GM23248 (cell line): ENCODE measurements around the gene DENND2A. TPM values are rescaled to one million over a fixed set of nuclear protein-coding genes. Genes with fewer than 3 reads are reported as not detected.

ENCODE experiments used
- DNase-seq: peaks from one replicate; pipeline ENCODE4 v3.0.0-alpha.2; 2015
- H2AFZ ChIP-seq: fragments of 200-600 bp; sonication (generic); 2 replicates; pipeline ENCODE4 v1.6.1; 2016; ENCODE audit warnings: antibody characterized with exemption
- H3F3A ChIP-seq: fragments of 200-600 bp; sonication (generic); 2 replicates; pipeline ENCODE4 v1.6.1; 2016; ENCODE audit warnings: mild to moderate bottlenecking, antibody characterized with exemption, mixed run types; ENCODE audit not compliant: insufficient read depth
- H3K27ac ChIP-seq: fragments of 200-600 bp; sonication (generic); 2 replicates; pipeline ENCODE4 v1.5.1; 2016; ENCODE audit warnings: mild to moderate bottlenecking
- H3K27me3 ChIP-seq: fragments of 200-600 bp; sonication (generic); replicated peaks from 2 replicates; pipeline ENCODE4 v1.6.1; 2016; ENCODE audit warnings: mild to moderate bottlenecking; ENCODE audit not compliant: insufficient read depth
- H3K36me3 ChIP-seq: fragments of 200-600 bp; sonication (generic); 2 replicates; pipeline ENCODE4 v1.6.1; 2016; ENCODE audit warnings: low read depth, mild to moderate bottlenecking
- H3K4me1 ChIP-seq: fragments of 200-600 bp; sonication (generic); 2 replicates; pipeline ENCODE4 v1.6.1; 2016; ENCODE audit warnings: mild to moderate bottlenecking; ENCODE audit not compliant: insufficient read depth
- H3K4me2 ChIP-seq: fragments of 200-600 bp; sonication (generic); one replicate; pipeline ENCODE4 v1.6.1; 2016; ENCODE audit warnings: mild to moderate bottlenecking; ENCODE audit not compliant: unreplicated experiment
- H3K4me3 ChIP-seq: fragments of 200-600 bp; sonication (generic); 2 replicates; pipeline ENCODE4 v1.5.1; 2016; ENCODE audit warnings: mild to moderate bottlenecking
- H3K79me2 ChIP-seq: fragments of 200-600 bp; sonication (generic); 2 replicates; pipeline ENCODE4 v1.6.1; 2016; ENCODE audit warnings: mild to moderate bottlenecking; ENCODE audit not compliant: insufficient read depth
- H3K9ac ChIP-seq: fragments of 200-600 bp; sonication (generic); 2 replicates; pipeline ENCODE4 v1.6.1; 2016; ENCODE audit warnings: mild to moderate bottlenecking
- H3K9me2 ChIP-seq: fragments of 200-600 bp; sonication (generic); 2 replicates; pipeline ENCODE4 v1.6.1; 2016; ENCODE audit warnings: mixed run types, mild to moderate bottlenecking, moderate library complexity; ENCODE audit not compliant: insufficient read depth
- H3K9me3 ChIP-seq: fragments of 200-600 bp; sonication (generic); one replicate; pipeline ENCODE4 v1.6.1; 2017; ENCODE audit warnings: low read depth
- H4K20me1 ChIP-seq: fragments of 200-600 bp; sonication (generic); 2 replicates; pipeline ENCODE4 v1.6.0; 2016; ENCODE audit not compliant: insufficient read depth
- EZH2 ChIP-seq: fragments of 200-600 bp; sonication (generic); IDR thresholded peaks from 2 replicates; pipeline ENCODE4 v1.6.1; 2018; ENCODE audit warnings: antibody characterized with exemption, mild to moderate bottlenecking; ENCODE audit not compliant: insufficient read depth, poor library complexity, severe bottlenecking
- EZH2phosphoT487 ChIP-seq: fragments of 200-600 bp; sonication (generic); IDR thresholded peaks from 2 replicates; pipeline ENCODE4 v1.6.1; 2018; ENCODE audit warnings: antibody characterized with exemption, moderate library complexity, mild to moderate bottlenecking, low read depth; ENCODE audit not compliant: insufficient read depth
- WGBS, 2 experiments: methylation state at CpG; one replicate each; pipeline ENCODE4 v1.1.6; 2015 to 2017; ENCODE audit warnings: low lambda C conversion rate in 2 of 2, low coverage in 1 of 2; ENCODE audit errors: missing lambda C conversion rate in 2 of 2; 5-methylcytosine and 5-hydroxymethylcytosine counted together
- in situ Hi-C: fragments of 300-500 bp; cut with MboI; formaldehyde crosslinking; loops from 2 replicates; pipeline ENCODE4 v1.15.0; 2020
- polyA plus RNA-seq: library from polyadenylated mRNA; unstranded; fragments of >200 nt; fragmentation: Nextera tagmentation; extraction: Ambion mirVana; gene quantifications from 2 replicates; pipeline ENCODE4 v1.2.1, GENCODE V29; 2016
- total RNA-seq: library from RNA; depleted of rRNA; stranded (reverse); fragments of >200 nt; shearing (Covaris generic); gene quantifications from 2 replicates; pipeline ENCODE4 v1.2.3, GENCODE V29; 2014

DENND2A gene
- total and polyA plus RNA-seq, 2 experiments from 2014 or later = 0.78 to 2.2 TPM

DNA sequence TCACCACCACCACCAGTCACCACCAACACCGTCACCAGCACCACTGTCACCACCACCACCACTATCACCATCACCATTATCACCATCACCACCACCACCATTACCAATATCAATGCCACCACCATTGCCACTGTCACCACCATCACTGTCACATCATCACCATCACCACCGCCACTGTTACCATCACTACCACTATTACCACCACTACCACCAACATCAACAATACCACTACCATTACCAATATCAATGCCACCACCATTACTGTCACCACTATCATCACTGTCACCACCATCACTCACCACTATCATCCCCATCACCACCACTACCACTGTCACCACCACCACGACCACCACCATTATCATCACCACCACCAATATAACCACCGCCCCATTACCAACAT is 14.0 kb upstream of the DENND2A start:
- Histone ChIP-seq H4K20me1 (no peaks in the 10 kb centered on the region), H3K27me3 (no peaks in the 10 kb centered on the region)
- in situ Hi-C loops = loop anchor here (5.0 kb wide), 1 partner anchor 137 kb away; no protein-coding TSS in a partner anchor

DNA sequence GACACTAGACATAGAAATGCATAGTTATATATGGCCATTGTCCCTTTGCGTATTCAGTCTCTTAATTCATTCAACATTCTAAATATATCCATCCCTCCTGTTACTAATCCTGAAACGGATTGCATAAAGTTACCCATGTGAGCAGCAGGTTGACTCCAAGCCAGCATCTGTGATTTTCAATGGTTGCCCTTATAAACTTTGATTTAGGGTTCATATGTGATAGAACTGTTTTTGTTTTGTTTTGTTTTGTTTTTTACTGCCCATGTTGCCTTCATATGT is 13.4 kb upstream of the DENND2A start:
- Histone ChIP-seq H3K9me2 (no peaks in the 10 kb centered on the region), H3K27ac (no peak overlapping the region), H3K36me3 (no peaks in the 10 kb centered on the region), H2AFZ (no peak overlapping the region), H3K9me3 (no peaks in the 10 kb centered on the region), H3K79me2 (no peaks in the 10 kb centered on the region), H3K4me1 (peaks cover 18% of the 10 kb centered on the region; the same call in 1 of the 2 replicates), H3F3A (no peaks in the 10 kb centered on the region; the same call in 1 of the 2 replicates), H3K9ac (no peak overlapping the region), H4K20me1 (no peaks in the 10 kb centered on the region), H3K4me2 (no peak overlapping the region), H3K4me3 (no peak overlapping the region), H3K27me3 (no peaks in the 10 kb centered on the region)
- no peak for TF ChIP-seq EZH2
- TF ChIP-seq EZH2phosphoT487 = no peak
- no peak for DNase-seq
- WGBS, 2 experiments = 55% methylated on average over 2 of the region's 2 CpGs
- in situ Hi-C loops = no loop called here

More for the DNA sequence above, 14.0 kb upstream of the DENND2A start:
- Histone ChIP-seq H3F3A (no peaks in the 10 kb centered on the region; the same call in 1 of the 2 replicates), H2AFZ (no peak overlapping the region), H3K9me2 (no peaks in the 10 kb centered on the region), H3K27ac (no peak overlapping the region), H3K4me1 (peaks cover 13% of the 10 kb centered on the region; the same call in 1 of the 2 replicates), H3K9ac (no peak overlapping the region), H3K36me3 (no peaks in the 10 kb centered on the region), H3K4me3 (no peak overlapping the region), H3K4me2 (no peak overlapping the region), H3K79me2 (no peaks in the 10 kb centered on the region), H3K9me3 (no peaks in the 10 kb centered on the region)
- 83 to 84% methylated on average over 4 of the region's 4 CpGs for WGBS, 2 experiments
- no peak for DNase-seq
- TF ChIP-seq EZH2 = no peak
- TF ChIP-seq EZH2phosphoT487 = no peak

DNA sequence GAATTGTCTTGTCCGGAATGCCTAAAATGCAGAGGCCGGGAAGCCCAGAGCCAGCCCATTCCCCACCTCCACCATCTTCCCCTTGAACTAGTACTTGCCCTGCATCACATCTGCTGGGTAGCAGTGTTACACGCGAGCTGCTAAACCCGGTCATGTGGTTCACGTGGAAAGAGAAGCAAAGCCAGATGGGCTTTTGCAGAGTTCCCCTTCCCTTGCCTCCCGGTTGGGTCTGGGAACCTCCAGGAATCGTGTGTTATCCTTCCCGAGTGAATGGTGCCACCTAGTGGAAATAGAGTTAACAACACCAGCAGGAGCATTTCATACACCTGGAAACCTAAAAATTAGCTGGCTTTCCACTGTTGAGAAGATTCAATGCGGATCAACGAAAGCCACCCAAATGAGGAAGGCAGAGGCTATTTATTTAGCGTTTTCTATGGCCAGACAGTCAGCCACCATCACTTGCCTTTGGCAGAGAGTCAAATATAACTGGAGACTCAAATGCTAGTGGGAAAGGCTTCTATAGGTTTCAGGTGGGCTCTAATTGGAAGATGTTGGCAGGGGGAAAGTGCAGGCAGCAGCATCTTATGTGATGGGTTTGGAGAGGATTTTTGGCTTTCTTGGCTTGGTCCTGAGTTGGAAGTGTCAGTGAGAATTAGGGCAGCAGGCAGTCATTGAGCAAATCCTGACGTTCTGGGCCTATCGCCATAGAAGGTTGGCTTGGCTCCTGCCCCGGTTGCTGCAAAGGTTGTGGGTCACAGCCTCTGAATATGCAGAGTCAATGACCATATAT is 12.9 kb upstream of the DENND2A start:
- peak overlapping the region; percentile 73 for H2AFZ ChIP-seq

DNA sequence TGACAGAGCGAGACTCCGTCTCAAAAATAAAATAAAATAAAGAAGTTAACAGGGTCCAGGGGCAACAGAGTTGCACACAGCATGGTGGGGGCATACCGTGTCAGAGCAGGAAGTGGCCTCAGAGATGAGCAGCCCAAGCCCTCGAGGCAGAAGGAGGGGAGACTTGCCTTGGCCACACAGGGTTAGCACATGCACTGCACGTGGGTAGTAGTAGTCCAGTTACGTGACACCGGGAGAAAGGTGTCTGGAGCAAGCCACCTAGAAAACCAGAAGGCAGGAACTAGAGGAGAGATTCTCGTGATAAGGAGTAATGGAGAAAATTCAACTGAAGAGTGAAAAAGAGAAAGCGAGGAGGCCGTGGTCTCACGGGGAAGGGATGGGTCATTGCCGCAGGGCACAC is 9.8 kb upstream of the DENND2A start:
- DNase-seq = no peak
- Histone ChIP-seq H4K20me1 (no peaks in the 10 kb centered on the region), H3K79me2 (no peaks in the 10 kb centered on the region), H3K9me2 (no peaks in the 10 kb centered on the region), H3K4me1 (peaks cover 10% of the 10 kb centered on the region; the same call in 1 of the 2 replicates), H3K36me3 (no peaks in the 10 kb centered on the region), H3K4me2 (no peak overlapping the region), H3F3A (peaks cover 5% of the 10 kb centered on the region; the same call in 1 of the 2 replicates), H3K9ac (no peak overlapping the region), H3K27me3 (no peaks in the 10 kb centered on the region), H2AFZ (no peak overlapping the region), H3K9me3 (no peaks in the 10 kb centered on the region), H3K27ac (no peak overlapping the region), H3K4me3 (no peak overlapping the region)
- TF ChIP-seq EZH2phosphoT487 = no peak
- TF ChIP-seq EZH2 = no peak
- 91 to 92% methylated on average over 12 of the region's 12 CpGs for WGBS, 2 experiments
- in situ Hi-C loops = no loop called here

More for the DNA sequence above, 12.9 kb upstream of the DENND2A start:
- no peaks in the 10 kb centered on the region for H3K27me3 ChIP-seq
- peaks cover 18% of the 10 kb centered on the region; the same call in 1 of the 2 replicates for H3K4me1 ChIP-seq
- in situ Hi-C loops = no loop called here
- H3K36me3 ChIP-seq = no peaks in the 10 kb centered on the region
- DNase-seq = peak; percentile 82
- H3K79me2 ChIP-seq = no peaks in the 10 kb centered on the region
- no peaks in the 10 kb centered on the region for H3K9me3 ChIP-seq
- no peaks in the 10 kb centered on the region for H3K9me2 ChIP-seq
- H3K4me3 ChIP-seq = no peak overlapping the region
- H3F3A ChIP-seq = no peaks in the 10 kb centered on the region; the same call in 1 of the 2 replicates
- 12 to 19% methylated on average over 15 of the region's 15 CpGs for WGBS, 2 experiments
- no peak overlapping the region for H3K27ac ChIP-seq
- no peak for TF ChIP-seq EZH2
- no peak overlapping the region for H3K9ac ChIP-seq
- H3K4me2 ChIP-seq = no peak overlapping the region
- no peaks in the 10 kb centered on the region for H4K20me1 ChIP-seq
